ENCODE measurements around the gene TMEM52.

TMEM52 gene

GRCh38 chr1:1918901-1919303 lies at the start of gene TMEM52:
TSS of gene TMEM52 (minus strand) at chr1:1919279. CDS start at chr1:1919265, 14 bp downstream.
- DNase-seq = no peak

- DNase-seq = no peak
Observed at GRCh38 chr1:1967879-1968278, 48.8 kb upstream of the TMEM52 start.

GRCh38 chr1:1967151-1967550 lies 48.1 kb upstream of the TMEM52 start:
- no peak for DNase-seq

GRCh38 chr1:1966071-1966740 lies 47.1 kb upstream of the TMEM52 start:
- DNase-seq = peak; percentile 10

GRCh38 chr1:1965546-1965945 lies 46.5 kb upstream of the TMEM52 start:
- no peak for DNase-seq

- no peak for DNase-seq
Observed at GRCh38 chr1:1964811-1965210, 45.7 kb upstream of the TMEM52 start.

GRCh38 chr1:1963570-1963969 lies 44.5 kb upstream of the TMEM52 start:
- no peak for DNase-seq

GRCh38 chr1:1962752-1963151 lies 43.7 kb upstream of the TMEM52 start:
- DNase-seq = no peak

GRCh38 chr1:1960480-1961196 lies 41.6 kb upstream of the TMEM52 start:
- no peak for DNase-seq

- peak; percentile 76 for DNase-seq
Observed at GRCh38 chr1:1959840-1960479, 40.9 kb upstream of the TMEM52 start.

- no peak for DNase-seq
Observed at GRCh38 chr1:1959459-1959839, 40.4 kb upstream of the TMEM52 start.

- DNase-seq = no peak
Observed at GRCh38 chr1:1958071-1958541, 39.0 kb upstream of the TMEM52 start.

- no peak for DNase-seq
Observed at GRCh38 chr1:1957533-1957961, 38.5 kb upstream of the TMEM52 start.

GRCh38 chr1:1956586-1957532 lies 37.8 kb upstream of the TMEM52 start:
- no peak for DNase-seq

- no peak for DNase-seq
Observed at GRCh38 chr1:1956101-1956500, 37.0 kb upstream of the TMEM52 start.

- no peak for DNase-seq
Observed at GRCh38 chr1:1955621-1956094, 36.6 kb upstream of the TMEM52 start.

- no peak for DNase-seq
Observed at GRCh38 chr1:1954831-1955441, 35.9 kb upstream of the TMEM52 start.

- DNase-seq = no peak
Observed at GRCh38 chr1:1954015-1954414, 34.9 kb upstream of the TMEM52 start.

GRCh38 chr1:1950940-1951339 lies 31.9 kb upstream of the TMEM52 start:
- DNase-seq = no peak

- DNase-seq = no peak
Observed at GRCh38 chr1:1948783-1949182, 29.7 kb upstream of the TMEM52 start.

GRCh38 chr1:1947493-1947892 lies 28.4 kb upstream of the TMEM52 start:
- DNase-seq = no peak

- DNase-seq = no peak
Observed at GRCh38 chr1:1946540-1946939, 27.5 kb upstream of the TMEM52 start.
